Loucy (cell line): ENCODE results near the gene PGM2.

ENCODE experiments used
- H2AFZ ChIP-seq: fragments of 200-600 bp; sonication (generic); 2 replicates; pipeline ENCODE4 v1.6.0; 2016; ENCODE audit warnings: antibody characterized with exemption, mild to moderate bottlenecking, low read length, moderate library complexity
- H3F3A ChIP-seq: fragments of 200-600 bp; 2 replicates; pipeline ENCODE4 v1.6.0; 2016; ENCODE audit warnings: antibody characterized with exemption, low read depth, mild to moderate bottlenecking
- H3K27me3 ChIP-seq: fragments of 200-600 bp; sonication (generic); 2 replicates; pipeline ENCODE4 v1.6.1; 2014; ENCODE audit warnings: low read length, mild to moderate bottlenecking; ENCODE audit not compliant: insufficient read depth, poor library complexity, severe bottlenecking
- H3K36me3 ChIP-seq: fragments of 200-600 bp; sonication (generic); 2 replicates; pipeline ENCODE4 v1.6.1; 2016; ENCODE audit warnings: low read length; ENCODE audit not compliant: insufficient read depth
- H3K4me1 ChIP-seq: fragments of 200-600 bp; sonication (generic); 2 replicates; pipeline ENCODE4 v1.5.1; 2014; ENCODE audit warnings: low read length, mild to moderate bottlenecking; ENCODE audit not compliant: insufficient read depth, poor library complexity, severe bottlenecking
- H3K4me2 ChIP-seq: fragments of 200-600 bp; sonication (generic); 2 replicates; pipeline ENCODE4 v1.6.0; 2014; ENCODE audit warnings: antibody characterized with exemption, low read length, low read depth, mild to moderate bottlenecking; ENCODE audit not compliant: poor library complexity, severe bottlenecking
- H3K4me3 ChIP-seq: fragments of 200-600 bp; sonication (generic); 2 replicates; pipeline ENCODE4 v1.5.1; 2014; ENCODE audit warnings: low read length, mild to moderate bottlenecking, mixed read lengths; ENCODE audit not compliant: poor library complexity, severe bottlenecking
- H3K79me2 ChIP-seq: fragments of 200-600 bp; sonication (generic); 2 replicates; pipeline ENCODE4 v1.6.1; 2014; ENCODE audit warnings: low read length; ENCODE audit not compliant: insufficient read depth
- H3K9ac ChIP-seq: fragments of 200-600 bp; sonication (generic); 2 replicates; pipeline ENCODE4 v1.6.0; 2014; ENCODE audit warnings: mild to moderate bottlenecking, low read depth, low read length, moderate library complexity; ENCODE audit not compliant: poor library complexity, severe bottlenecking
- H3K9me2 ChIP-seq: fragments of 200-600 bp; sonication (generic); replicated peaks from 2 replicates; pipeline ENCODE4 v1.6.1; 2016; ENCODE audit warnings: low read depth, low read length, mixed read lengths
- H3K9me3 ChIP-seq: fragments of 200-600 bp; sonication (generic); 2 replicates; pipeline ENCODE4 v1.6.1; 2014; ENCODE audit warnings: mild to moderate bottlenecking, antibody characterized with exemption, low read length, low read depth; ENCODE audit not compliant: insufficient read depth
- H4K20me1 ChIP-seq: fragments of 200-600 bp; sonication (generic); 2 replicates; pipeline ENCODE4 v1.6.0; 2014; ENCODE audit warnings: antibody characterized with exemption, low read length, mild to moderate bottlenecking; ENCODE audit not compliant: insufficient read depth, poor library complexity, severe bottlenecking
- EZH2phosphoT487 ChIP-seq: fragments of 200-600 bp; IDR thresholded peaks from 2 replicates; pipeline ENCODE4 v1.6.1; 2018; ENCODE audit warnings: antibody characterized with exemption, mild to moderate bottlenecking, moderate library complexity, borderline replicate concordance
- TF ChIP-seq, protein P1 (sequence below): fragments of 200-600 bp; sonication (generic); conservative IDR thresholded peaks from 2 replicates; pipeline ENCODE4 v1.5.1; 2014; ENCODE audit warnings: mild to moderate bottlenecking, antibody characterized with exemption, low read length

The PGM2 gene

GRCh38 chr4:37803348-37803973 lies 23.0 kb upstream of the PGM2 start:
- H3K4me3 ChIP-seq = no peak overlapping the region
- H3K9ac ChIP-seq = no peak overlapping the region
- no peak for TF ChIP-seq EZH2phosphoT487
- TF ChIP-seq, protein P1, sequence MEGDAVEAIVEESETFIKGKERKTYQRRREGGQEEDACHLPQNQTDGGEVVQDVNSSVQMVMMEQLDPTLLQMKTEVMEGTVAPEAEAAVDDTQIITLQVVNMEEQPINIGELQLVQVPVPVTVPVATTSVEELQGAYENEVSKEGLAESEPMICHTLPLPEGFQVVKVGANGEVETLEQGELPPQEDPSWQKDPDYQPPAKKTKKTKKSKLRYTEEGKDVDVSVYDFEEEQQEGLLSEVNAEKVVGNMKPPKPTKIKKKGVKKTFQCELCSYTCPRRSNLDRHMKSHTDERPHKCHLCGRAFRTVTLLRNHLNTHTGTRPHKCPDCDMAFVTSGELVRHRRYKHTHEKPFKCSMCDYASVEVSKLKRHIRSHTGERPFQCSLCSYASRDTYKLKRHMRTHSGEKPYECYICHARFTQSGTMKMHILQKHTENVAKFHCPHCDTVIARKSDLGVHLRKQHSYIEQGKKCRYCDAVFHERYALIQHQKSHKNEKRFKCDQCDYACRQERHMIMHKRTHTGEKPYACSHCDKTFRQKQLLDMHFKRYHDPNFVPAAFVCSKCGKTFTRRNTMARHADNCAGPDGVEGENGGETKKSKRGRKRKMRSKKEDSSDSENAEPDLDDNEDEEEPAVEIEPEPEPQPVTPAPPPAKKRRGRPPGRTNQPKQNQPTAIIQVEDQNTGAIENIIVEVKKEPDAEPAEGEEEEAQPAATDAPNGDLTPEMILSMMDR = peak; percentile 71
- no peaks in the 10 kb centered on the region for H3F3A ChIP-seq
- no peaks in the 10 kb centered on the region for H3K9me3 ChIP-seq
- peak overlapping the region; percentile 66; the same call in 1 of the 2 replicates for H2AFZ ChIP-seq
- H3K36me3 ChIP-seq = no peaks in the 10 kb centered on the region
- no peaks in the 10 kb centered on the region for H3K27me3 ChIP-seq
- H4K20me1 ChIP-seq = no peaks in the 10 kb centered on the region
- H3K4me2 ChIP-seq = no peak overlapping the region
- H3K9me2 ChIP-seq = no peaks in the 10 kb centered on the region
- H3K79me2 ChIP-seq = no peaks in the 10 kb centered on the region
- no peaks in the 10 kb centered on the region for H3K4me1 ChIP-seq

- Histone ChIP-seq H3K27me3 (no peaks in the 10 kb centered on the region), H3K9me2 (no peaks in the 10 kb centered on the region), H3K36me3 (no peaks in the 10 kb centered on the region), H3K79me2 (no peaks in the 10 kb centered on the region), H3K4me2 (no peak overlapping the region), H3K4me1 (no peaks in the 10 kb centered on the region), H2AFZ (no peak overlapping the region), H3F3A (no peaks in the 10 kb centered on the region), H4K20me1 (no peaks in the 10 kb centered on the region), H3K9me3 (no peaks in the 10 kb centered on the region), H3K4me3 (no peak overlapping the region), H3K9ac (no peak overlapping the region)
- TF ChIP-seq, protein P1 = no peak
- no peak for TF ChIP-seq EZH2phosphoT487
These were observed 21.4 kb upstream of the PGM2 start for GRCh38 chr4:37805091-37805490.

DNA sequence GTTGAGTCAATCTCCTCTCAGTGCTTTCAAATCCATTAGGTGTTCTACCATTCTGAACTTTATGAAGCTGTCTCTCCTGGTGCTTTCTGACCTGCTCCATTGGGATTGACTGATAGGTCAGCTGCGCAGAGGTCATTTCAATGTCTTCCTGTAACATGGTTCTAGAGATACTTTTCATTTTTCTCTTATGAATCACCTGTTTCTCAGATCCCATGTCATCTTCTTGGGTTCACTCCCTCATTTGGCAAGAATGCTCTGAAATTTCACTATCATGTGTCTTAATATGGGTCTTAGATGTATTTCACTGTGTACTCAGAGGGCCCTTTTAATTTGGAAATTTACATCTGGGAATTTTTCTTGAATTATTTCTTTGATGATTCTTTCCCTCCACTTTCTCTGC lies 13.8 kb upstream of the PGM2 start:
- Histone ChIP-seq H3K36me3 (no peaks in the 10 kb centered on the region), H3K4me1 (peaks cover 19% of the 10 kb centered on the region), H3K9ac (no peak overlapping the region), H3K4me3 (no peak overlapping the region), H3K9me3 (no peaks in the 10 kb centered on the region; the same call in 1 of the 2 replicates), H3K27me3 (no peaks in the 10 kb centered on the region), H4K20me1 (no peaks in the 10 kb centered on the region), H3K9me2 (no peaks in the 10 kb centered on the region), H3K4me2 (no peak overlapping the region), H3F3A (no peaks in the 10 kb centered on the region), H3K79me2 (no peaks in the 10 kb centered on the region), H2AFZ (no peak overlapping the region)
- TF ChIP-seq, protein P1 = no peak
- TF ChIP-seq EZH2phosphoT487 = no peak
